SK-N-SH treated with all-trans-retinoic acid at 6 μM for 48 hours (cell line): Measurements from ENCODE around the gene SDCCAG8.

Experiments used
- ARNTL ChIP-seq: fragments of 450-650 bp; formaldehyde crosslinking; IDR thresholded peaks from 2 replicates; pipeline ENCODE4 v1.5.0; 2020; ENCODE audit warnings: low read depth, mild to moderate bottlenecking, moderate library complexity, borderline replicate concordance
- ESRRG ChIP-seq: fragments of 250-450 bp; sonication (Bioruptor Pico); IDR thresholded peaks from 2 replicates; pipeline ENCODE4 v1.6.1; 2021; ENCODE audit warnings: mild to moderate bottlenecking
- ISL1 ChIP-seq: fragments of 250-450 bp; sonication (Bioruptor Pico); IDR thresholded peaks from 2 replicates; pipeline ENCODE4 v2.1.2; 2022; ENCODE audit warnings: mild to moderate bottlenecking, moderate library complexity
- RARB ChIP-seq: fragments of 250-450 bp; sonication (Bioruptor Pico); IDR thresholded peaks from 2 replicates; pipeline ENCODE4 v1.8.0; 2021; ENCODE audit warnings: mild to moderate bottlenecking, moderate library complexity
- TOX ChIP-seq: fragments of 250-450 bp; sonication (Bioruptor Pico); IDR thresholded peaks from 2 replicates; pipeline ENCODE4 v1.8.0; 2021; ENCODE audit warnings: mild to moderate bottlenecking, moderate library complexity, borderline replicate concordance
- ZC3H10 ChIP-seq: fragments of 250-450 bp; sonication (Bioruptor Pico); IDR thresholded peaks from 2 replicates; pipeline ENCODE4 v1.5.1; 2021; ENCODE audit warnings: mild to moderate bottlenecking, moderate library complexity
- ZNF565 ChIP-seq: fragments of 450-650 bp; formaldehyde crosslinking; conservative IDR thresholded peaks from 2 replicates; pipeline ENCODE4 v1.5.0; 2020; ENCODE audit warnings: low read depth, mild to moderate bottlenecking, moderate library complexity
- ZNF70 ChIP-seq: fragments of 450-650 bp; formaldehyde crosslinking; IDR thresholded peaks from 2 replicates; pipeline ENCODE4 v1.5.0; 2020; ENCODE audit warnings: mild to moderate bottlenecking, moderate library complexity
- ZNF8 ChIP-seq: fragments of 450-650 bp; formaldehyde crosslinking; IDR thresholded peaks from 2 replicates; pipeline ENCODE4 v1.5.0; 2020; ENCODE audit warnings: mild to moderate bottlenecking, moderate library complexity
- TF ChIP-seq, protein P1 (sequence below): fragments of 250-450 bp; sonication (Bioruptor Pico); IDR thresholded peaks from 2 replicates; pipeline ENCODE4 v1.5.1; 2020; ENCODE audit warnings: low read depth, mild to moderate bottlenecking, moderate library complexity
- TF ChIP-seq, protein P2 (sequence below): fragments of 250-450 bp; sonication (Bioruptor Pico); IDR thresholded peaks from 2 replicates; pipeline ENCODE4 v1.8.0; 2020; ENCODE audit warnings: mild to moderate bottlenecking, moderate library complexity, borderline replicate concordance
- TF ChIP-seq, protein P3 (sequence below): fragments of 250-450 bp; sonication (Bioruptor Pico); IDR thresholded peaks from 2 replicates; pipeline ENCODE4 v1.8.0; 2021; ENCODE audit warnings: low read depth, mild to moderate bottlenecking, moderate library complexity, borderline replicate concordance
- TF ChIP-seq, protein P4 (sequence below): fragments of 250-450 bp; sonication (Bioruptor Pico); IDR thresholded peaks from 2 replicates; pipeline ENCODE4 v1.5.1; 2021; ENCODE audit warnings: mild to moderate bottlenecking, moderate library complexity

DNA sequence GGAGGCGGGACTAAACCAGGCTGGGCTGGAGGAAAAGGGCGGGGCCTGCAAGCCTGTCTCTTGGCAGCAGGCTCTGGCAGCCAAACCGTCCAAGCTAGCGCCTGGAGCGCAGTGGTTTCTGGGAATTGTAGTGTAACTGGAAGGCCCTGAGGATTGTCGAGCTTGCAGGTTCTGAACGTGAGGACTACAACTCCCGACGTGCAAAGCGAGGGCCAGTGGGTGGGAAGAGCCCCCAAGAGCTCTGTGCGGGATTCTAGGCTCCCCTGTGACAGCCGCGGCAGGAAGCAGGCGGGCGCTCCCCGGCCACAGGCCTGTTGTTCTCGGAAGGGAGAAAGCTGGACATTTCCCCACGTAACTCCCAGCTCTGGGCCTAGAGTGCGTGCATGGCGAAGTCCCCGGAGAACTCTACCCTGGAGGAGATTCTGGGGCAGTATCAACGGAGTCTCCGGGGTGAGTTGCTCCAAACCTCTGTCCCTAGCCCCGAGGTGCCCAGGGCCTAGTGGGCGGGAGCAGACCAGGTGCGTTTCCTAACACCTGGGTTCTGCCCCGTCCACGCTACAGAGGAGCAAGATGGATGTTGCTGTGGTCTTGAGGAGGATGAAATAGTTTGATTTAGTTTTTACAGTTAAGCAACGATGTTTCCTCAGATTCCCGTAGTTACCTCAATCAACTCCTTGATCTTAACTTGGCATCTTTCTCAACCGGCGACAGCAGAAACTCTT, at the start of gene SDCCAG8:
- no peak for TF ChIP-seq ISL1
- no peak for TF ChIP-seq ESRRG (CRISPR knock-in tag)
- TF ChIP-seq, protein P1, sequence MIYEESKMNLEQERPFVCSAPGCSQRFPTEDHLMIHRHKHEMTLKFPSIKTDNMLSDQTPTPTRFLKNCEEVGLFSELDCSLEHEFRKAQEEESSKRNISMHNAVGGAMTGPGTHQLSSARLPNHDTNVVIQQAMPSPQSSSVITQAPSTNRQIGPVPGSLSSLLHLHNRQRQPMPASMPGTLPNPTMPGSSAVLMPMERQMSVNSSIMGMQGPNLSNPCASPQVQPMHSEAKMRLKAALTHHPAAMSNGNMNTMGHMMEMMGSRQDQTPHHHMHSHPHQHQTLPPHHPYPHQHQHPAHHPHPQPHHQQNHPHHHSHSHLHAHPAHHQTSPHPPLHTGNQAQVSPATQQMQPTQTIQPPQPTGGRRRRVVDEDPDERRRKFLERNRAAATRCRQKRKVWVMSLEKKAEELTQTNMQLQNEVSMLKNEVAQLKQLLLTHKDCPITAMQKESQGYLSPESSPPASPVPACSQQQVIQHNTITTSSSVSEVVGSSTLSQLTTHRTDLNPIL (CRISPR knock-in tag), result no peak
- TF ChIP-seq ZC3H10 (CRISPR knock-in tag), result no peak
- TF ChIP-seq ZNF70 (CRISPR knock-in tag), result no peak
- TF ChIP-seq, protein P2, sequence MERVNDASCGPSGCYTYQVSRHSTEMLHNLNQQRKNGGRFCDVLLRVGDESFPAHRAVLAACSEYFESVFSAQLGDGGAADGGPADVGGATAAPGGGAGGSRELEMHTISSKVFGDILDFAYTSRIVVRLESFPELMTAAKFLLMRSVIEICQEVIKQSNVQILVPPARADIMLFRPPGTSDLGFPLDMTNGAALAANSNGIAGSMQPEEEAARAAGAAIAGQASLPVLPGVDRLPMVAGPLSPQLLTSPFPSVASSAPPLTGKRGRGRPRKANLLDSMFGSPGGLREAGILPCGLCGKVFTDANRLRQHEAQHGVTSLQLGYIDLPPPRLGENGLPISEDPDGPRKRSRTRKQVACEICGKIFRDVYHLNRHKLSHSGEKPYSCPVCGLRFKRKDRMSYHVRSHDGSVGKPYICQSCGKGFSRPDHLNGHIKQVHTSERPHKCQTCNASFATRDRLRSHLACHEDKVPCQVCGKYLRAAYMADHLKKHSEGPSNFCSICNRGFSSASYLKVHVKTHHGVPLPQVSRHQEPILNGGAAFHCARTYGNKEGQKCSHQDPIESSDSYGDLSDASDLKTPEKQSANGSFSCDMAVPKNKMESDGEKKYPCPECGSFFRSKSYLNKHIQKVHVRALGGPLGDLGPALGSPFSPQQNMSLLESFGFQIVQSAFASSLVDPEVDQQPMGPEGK (CRISPR knock-in tag), result no peak
- TF ChIP-seq ARNTL (CRISPR knock-in tag), result no peak
- no peak for TF ChIP-seq RARB (CRISPR knock-in tag)
- TF ChIP-seq, protein P3, sequence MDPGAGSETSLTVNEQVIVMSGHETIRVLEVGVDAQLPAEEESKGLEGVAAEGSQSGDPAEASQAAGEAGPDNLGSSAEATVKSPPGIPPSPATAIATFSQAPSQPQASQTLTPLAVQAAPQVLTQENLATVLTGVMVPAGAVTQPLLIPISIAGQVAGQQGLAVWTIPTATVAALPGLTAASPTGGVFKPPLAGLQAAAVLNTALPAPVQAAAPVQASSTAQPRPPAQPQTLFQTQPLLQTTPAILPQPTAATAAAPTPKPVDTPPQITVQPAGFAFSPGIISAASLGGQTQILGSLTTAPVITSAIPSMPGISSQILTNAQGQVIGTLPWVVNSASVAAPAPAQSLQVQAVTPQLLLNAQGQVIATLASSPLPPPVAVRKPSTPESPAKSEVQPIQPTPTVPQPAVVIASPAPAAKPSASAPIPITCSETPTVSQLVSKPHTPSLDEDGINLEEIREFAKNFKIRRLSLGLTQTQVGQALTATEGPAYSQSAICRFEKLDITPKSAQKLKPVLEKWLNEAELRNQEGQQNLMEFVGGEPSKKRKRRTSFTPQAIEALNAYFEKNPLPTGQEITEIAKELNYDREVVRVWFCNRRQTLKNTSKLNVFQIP (CRISPR knock-in tag), result no peak
- TF ChIP-seq ZNF8, result no peak
- no peak for TF ChIP-seq TOX (CRISPR knock-in tag)
- TF ChIP-seq, protein P4, sequence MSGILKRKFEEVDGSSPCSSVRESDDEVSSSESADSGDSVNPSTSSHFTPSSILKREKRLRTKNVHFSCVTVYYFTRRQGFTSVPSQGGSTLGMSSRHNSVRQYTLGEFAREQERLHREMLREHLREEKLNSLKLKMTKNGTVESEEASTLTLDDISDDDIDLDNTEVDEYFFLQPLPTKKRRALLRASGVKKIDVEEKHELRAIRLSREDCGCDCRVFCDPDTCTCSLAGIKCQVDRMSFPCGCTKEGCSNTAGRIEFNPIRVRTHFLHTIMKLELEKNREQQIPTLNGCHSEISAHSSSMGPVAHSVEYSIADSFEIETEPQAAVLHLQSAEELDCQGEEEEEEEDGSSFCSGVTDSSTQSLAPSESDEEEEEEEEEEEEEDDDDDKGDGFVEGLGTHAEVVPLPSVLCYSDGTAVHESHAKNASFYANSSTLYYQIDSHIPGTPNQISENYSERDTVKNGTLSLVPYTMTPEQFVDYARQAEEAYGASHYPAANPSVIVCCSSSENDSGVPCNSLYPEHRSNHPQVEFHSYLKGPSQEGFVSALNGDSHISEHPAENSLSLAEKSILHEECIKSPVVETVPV, result no peak
- TF ChIP-seq ZNF565 (CRISPR knock-in tag), result no peak
